ENCODE results near the gene CAMK1D. TPM values are rescaled to one million over a fixed set of nuclear protein-coding genes. Genes with fewer than 3 reads are reported as not detected.

Gene CAMK1D
- total and polyA plus RNA-seq, 2 donors (not counting 3 experiments of a cell fraction or from before 2014, with no cell fraction given): 0.37 to 4.2 TPM

GRCh38 chr10:12784646-12785045, 435.3 kb downstream of the CAMK1D start:
- Histone ChIP-seq H3K27me3 (ENCODE audit: control insufficient read depth in 2 of 2, insufficient read depth in 2 of 2, low read length in 2 of 2) (peaks cover 0 to 2% of the 10 kb centered on the region in 2 experiments), H3K9me1 (replicated peaks; ENCODE audit: control insufficient read depth, extremely low read depth, insufficient read depth, low read length) (no peaks in the 10 kb centered on the region), H2AFZ (ENCODE audit: low read depth, low read length) (no peak overlapping the region), H4K20me1 (replicated peaks; ENCODE audit: control insufficient read depth, extremely low read depth, insufficient read depth, low read length) (no peaks in the 10 kb centered on the region), H3K27ac (ENCODE audit: insufficient read depth, low read depth, low read length) (no peak overlapping the region), H3K4me3 (replicated peaks in 1 of 3; ENCODE audit: insufficient read depth in 1 of 3, low read depth in 1 of 3, low read length in 3 of 3) (no peak overlapping the region), H3K79me2 (ENCODE audit: control insufficient read depth, insufficient read depth, low read length) (no peaks in the 10 kb centered on the region), H3K4me1 (ENCODE audit: control insufficient read depth, extremely low read depth, insufficient read depth, low read length) (peaks cover 3% of the 10 kb centered on the region), H3K4me2 (ENCODE audit: insufficient read depth, low read length) (no peak overlapping the region), H3K36me3 (ENCODE audit: control insufficient read depth in 2 of 2, extremely low read depth in 1 of 2, insufficient read depth in 2 of 2, low read length in 2 of 2) (no peaks in the 10 kb centered on the region), H3K9ac (replicated peaks; ENCODE audit: extremely low read depth, insufficient read depth, low read length) (no peak overlapping the region), H3K9me3 (replicated peaks; ENCODE audit: control insufficient read depth, insufficient read depth, low read length) (no peaks in the 10 kb centered on the region)
- FAIRE-seq (no peak), DNase-seq (ENCODE audit: low read depth, low spot score) (no peak)
- CTCF ChIA-PET: interaction anchor here (1.2 to 8.4 kb wide), 2 partner anchors 14 to 117 kb away, joined by 4 to 237 read pairs; no protein-coding TSS in a partner anchor
- intact Hi-C loops (cut with micrococcal nuclease) (loop anchor here (5.0 kb wide), 1 partner anchor 77 kb away; no protein-coding TSS in a partner anchor), dilution Hi-C loops (cut with MboI; ENCODE audit: extremely low pct_ligation_motif_present, low sequenced_read_pairs) (no loop called here)
- no TSS peak for BruUV-seq (replicated peaks)
- TF ChIP-seq MYC (IDR thresholded peaks at IDR 0.05; ENCODE audit: low read depth, low read length) (no peak), FOS (IDR thresholded peaks at IDR 0.05; ENCODE audit: borderline replicate concordance, insufficient read depth, low read length) (no peak), GATA2 (IDR thresholded peaks at IDR 0.05; ENCODE audit: insufficient read depth, insufficient read length, low read depth, low read length) (no peak), EZH2 (IDR thresholded peaks at IDR 0.05; ENCODE audit: borderline replicate concordance, low read depth, low read length, severe bottlenecking) (no peak), CTCF (IDR thresholded peaks at IDR 0.05; ENCODE audit: extremely low read depth in 1 of 2, insufficient read depth in 1 of 2, low read depth in 1 of 2, low read length in 2 of 2) (no peak), JUN (IDR thresholded peaks at IDR 0.05; ENCODE audit: borderline replicate concordance, insufficient read depth, insufficient read length, low read depth) (no peak), POLR2A (IDR thresholded peaks at IDR 0.05; ENCODE audit: low read depth, low read length) (no peak), POLR2AphosphoS5 (IDR thresholded peaks at IDR 0.05; ENCODE audit: insufficient read depth, low read depth, low read length) (no peak)
- TF ChIP-seq, protein P1, sequence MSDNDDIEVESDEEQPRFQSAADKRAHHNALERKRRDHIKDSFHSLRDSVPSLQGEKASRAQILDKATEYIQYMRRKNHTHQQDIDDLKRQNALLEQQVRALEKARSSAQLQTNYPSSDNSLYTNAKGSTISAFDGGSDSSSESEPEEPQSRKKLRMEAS (IDR thresholded peaks at IDR 0.05; ENCODE audit: insufficient read depth, insufficient read length): no peak
- POLR2A ChIA-PET: no interaction called here

Data from endothelial cell of umbilical vein (primary cell).